Colonic mucosa (tissue), 4 donors: ENCODE results near the gene PTPRE. TPM values are rescaled to one million over a fixed set of nuclear protein-coding genes. Genes with fewer than 3 reads are reported as not detected.
"Not testable (repeated sequence)": the region's sequence is repeated elsewhere in the genome, so short reads cannot be mapped to it uniquely, and the experiment has no call there.

Experiments used
- DNase-seq: peaks from one replicate; pipeline ENCODE4 v3.0.0-alpha.2; 2020
- H3K27ac ChIP-seq: fragments of 200-600 bp; one replicate; pipeline ENCODE4 v1.8.0; 2021
- H3K27me3 ChIP-seq: fragments of 200-600 bp; one replicate; pipeline ENCODE4 v1.8.0; 2021
- H3K36me3 ChIP-seq: fragments of 200-600 bp; one replicate; pipeline ENCODE4 v1.8.0; 2021
- H3K4me1 ChIP-seq: fragments of 200-600 bp; one replicate; pipeline ENCODE4 v1.8.0; 2021; ENCODE audit warnings: mild to moderate bottlenecking
- H3K4me3 ChIP-seq: fragments of 200-600 bp; one replicate; pipeline ENCODE4 v1.8.0; 2021
- H3K9ac ChIP-seq, 2 donors: one replicate each; pipeline ENCODE4 v1.7.0; 2013; ENCODE audit warnings: control low read depth in 2 of 2, low read depth in 2 of 2, low read length in 2 of 2
- H3K9me3 ChIP-seq: fragments of 200-600 bp; one replicate; pipeline ENCODE4 v1.8.0; 2021
- CTCF ChIP-seq: fragments of 200-600 bp; IDR thresholded peaks from one replicate; pipeline ENCODE4 v1.8.0; 2022; ENCODE audit warnings: antibody characterized with exemption, mild to moderate bottlenecking
- intact Hi-C: fragments of 100-400 bp; cut with DNase I; formaldehyde crosslinking; loops from one replicate; pipeline ENCODE4 v1.14.1; 2022
- total RNA-seq, 2 donors: library from RNA; stranded (reverse); fragmentation: NEBNext Ultra II Directional in 1 of 2; extraction: Animal tissue kit (Norgen Biotek cat#: 25700) in 1 of 2; gene quantifications; one replicate each; pipeline ENCODE4 v1.2.1, GENCODE V29; 2021
- donor health status: healthy.
- donor health status: DM: no; HTN: no; CAD: no.
- donor health status: DM: no; HTN: no; CAD: no.

The PTPRE gene
- total RNA-seq, 2 donors from 2014 or later = 15.9 to 18.8 TPM

GRCh38 chr10:128087146-128087883 lies 180.4 kb downstream of the PTPRE start:
- no peaks in the 10 kb centered on the region for H3K9me3 ChIP-seq
- H3K27me3 ChIP-seq = no peaks in the 10 kb centered on the region
- H3K27ac ChIP-seq = no peak overlapping the region
- H3K36me3 ChIP-seq = no peaks in the 10 kb centered on the region
- H3K4me1 ChIP-seq = no peaks in the 10 kb centered on the region
- no peak for DNase-seq
- intact Hi-C loops = no loop called here
- H3K4me3 ChIP-seq = no peak overlapping the region
- no peak for TF ChIP-seq CTCF
- no peak overlapping the region for H3K9ac ChIP-seq

GRCh38 chr10:128087884-128088709 lies 181.2 kb downstream of the PTPRE start:
- Histone ChIP-seq H3K36me3 (no peaks in the 10 kb centered on the region), H3K27me3 (no peaks in the 10 kb centered on the region), H3K27ac (no peak overlapping the region), H3K9me3 (no peaks in the 10 kb centered on the region), H3K9ac (no peak overlapping the region), H3K4me1 (no peaks in the 10 kb centered on the region), H3K4me3 (no peak overlapping the region)
- intact Hi-C loops = no loop called here
- no peak for DNase-seq
- TF ChIP-seq CTCF = no peak

- Histone ChIP-seq H3K27ac (no peak overlapping the region), H3K36me3 (no peaks in the 10 kb centered on the region), H3K27me3 (no peaks in the 10 kb centered on the region), H3K4me3 (no peak overlapping the region), H3K9me3 (no peaks in the 10 kb centered on the region), H3K4me1 (no peaks in the 10 kb centered on the region), H3K9ac (no peak overlapping the region)
- intact Hi-C loops = no loop called here
- TF ChIP-seq CTCF = no peak
- DNase-seq = no peak
Observed at GRCh38 chr10:128091636-128092210, 184.8 kb downstream of the PTPRE start.

- DNase-seq = no peak
- Histone ChIP-seq H3K27me3 (no peaks in the 10 kb centered on the region), H3K4me3 (no peak overlapping the region), H3K4me1 (no peaks in the 10 kb centered on the region), H3K36me3 (no peaks in the 10 kb centered on the region), H3K27ac (no peak overlapping the region), H3K9me3 (no peaks in the 10 kb centered on the region), H3K9ac (no peak overlapping the region)
- intact Hi-C loops = no loop called here
- TF ChIP-seq CTCF = no peak
Observed at GRCh38 chr10:128092454-128092853, 185.6 kb downstream of the PTPRE start.

- H3K4me3 ChIP-seq, H3K27me3 ChIP-seq, H3K9me3 ChIP-seq, intact Hi-C loops, H3K36me3 ChIP-seq, H3K9ac ChIP-seq, DNase-seq, H3K27ac ChIP-seq, H3K4me1 ChIP-seq: not testable (repeated sequence)
Observed at GRCh38 chr10:128094596-128094995, 187.7 kb downstream of the PTPRE start.
